Spleen (tissue), 7 donors: ENCODE results near the gene TNFSF8.

Source experiments
- POLR2A ChIP-seq, 3 donors: fragments of 450-650 bp; IDR thresholded peaks; one replicate each; pipeline ENCODE4 v1.5.1; 2017; ENCODE audit warnings: antibody characterized with exemption in 3 of 3, mild to moderate bottlenecking in 1 of 3
- POLR2AphosphoS5 ChIP-seq, 3 donors: sonication (generic); formaldehyde crosslinking; IDR thresholded peaks; one replicate each; pipeline ENCODE4 v1.5.1; 2017; ENCODE audit warnings: antibody characterized with exemption in 3 of 3
- TF ChIP-seq, protein P1 (sequence below), 11 experiments: fragments of 200-600 bp in 7 of 11; fragments of 450-650 bp in 4 of 11; sonication (generic) in 4 of 11; IDR thresholded peaks in 8 of 11; conservative IDR thresholded peaks in 3 of 11; 1 replicate in 7 of 11; 2 replicates in 4 of 11; pipeline versions ENCODE4 v1.4.0 to v1.8.0; 2016 to 2021; ENCODE audit warnings: antibody characterized with exemption in 11 of 11, inconsistent platforms in 4 of 11, mild to moderate bottlenecking in 1 of 11
- donor health status: DM: no; HTN: no; CAD: no; lungs with moderate emphysema.
- donor health status: DM: no; HTN: no; CAD: no.
- donor health status: DM: no; HTN: no; CAD: no.

DNA sequence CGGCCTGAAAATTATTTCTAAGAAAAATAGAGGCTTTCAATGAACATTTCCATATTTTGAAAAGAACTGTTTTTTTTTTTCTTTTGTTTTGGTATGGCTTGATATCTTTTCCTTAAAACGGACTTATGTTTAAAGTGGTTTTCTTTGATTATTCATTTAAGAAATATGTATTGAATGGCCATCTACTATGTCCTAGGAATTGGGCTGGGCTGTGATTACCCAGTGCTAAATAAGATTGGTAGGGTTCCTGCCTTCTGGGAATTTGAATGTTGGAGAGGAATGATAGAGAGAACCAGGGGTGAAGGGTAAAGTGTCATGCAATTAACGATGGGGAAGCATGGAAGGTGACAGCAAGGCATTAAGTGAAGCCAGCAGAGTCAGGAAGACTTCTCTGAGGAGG, 33.2 kb downstream of the TNFSF8 start:
- no peak for TF ChIP-seq POLR2AphosphoS5 (IDR thresholded peaks at IDR 0.05)
- TF ChIP-seq, protein P1, sequence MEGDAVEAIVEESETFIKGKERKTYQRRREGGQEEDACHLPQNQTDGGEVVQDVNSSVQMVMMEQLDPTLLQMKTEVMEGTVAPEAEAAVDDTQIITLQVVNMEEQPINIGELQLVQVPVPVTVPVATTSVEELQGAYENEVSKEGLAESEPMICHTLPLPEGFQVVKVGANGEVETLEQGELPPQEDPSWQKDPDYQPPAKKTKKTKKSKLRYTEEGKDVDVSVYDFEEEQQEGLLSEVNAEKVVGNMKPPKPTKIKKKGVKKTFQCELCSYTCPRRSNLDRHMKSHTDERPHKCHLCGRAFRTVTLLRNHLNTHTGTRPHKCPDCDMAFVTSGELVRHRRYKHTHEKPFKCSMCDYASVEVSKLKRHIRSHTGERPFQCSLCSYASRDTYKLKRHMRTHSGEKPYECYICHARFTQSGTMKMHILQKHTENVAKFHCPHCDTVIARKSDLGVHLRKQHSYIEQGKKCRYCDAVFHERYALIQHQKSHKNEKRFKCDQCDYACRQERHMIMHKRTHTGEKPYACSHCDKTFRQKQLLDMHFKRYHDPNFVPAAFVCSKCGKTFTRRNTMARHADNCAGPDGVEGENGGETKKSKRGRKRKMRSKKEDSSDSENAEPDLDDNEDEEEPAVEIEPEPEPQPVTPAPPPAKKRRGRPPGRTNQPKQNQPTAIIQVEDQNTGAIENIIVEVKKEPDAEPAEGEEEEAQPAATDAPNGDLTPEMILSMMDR (IDR thresholded peaks at IDR 0.05 in 8 of 11, conservative IDR thresholded peaks at IDR 0.05 in 3 of 11) = no peak
- no peak for TF ChIP-seq POLR2A (IDR thresholded peaks at IDR 0.05)
